ENCODE results near the gene NRL. TPM values are rescaled to one million over a fixed set of nuclear protein-coding genes. Genes with fewer than 3 reads are reported as not detected.

The NRL gene
- polyA plus RNA-seq, 3 donors: 1.1 to 1.5 (median 1.3) TPM

DNA sequence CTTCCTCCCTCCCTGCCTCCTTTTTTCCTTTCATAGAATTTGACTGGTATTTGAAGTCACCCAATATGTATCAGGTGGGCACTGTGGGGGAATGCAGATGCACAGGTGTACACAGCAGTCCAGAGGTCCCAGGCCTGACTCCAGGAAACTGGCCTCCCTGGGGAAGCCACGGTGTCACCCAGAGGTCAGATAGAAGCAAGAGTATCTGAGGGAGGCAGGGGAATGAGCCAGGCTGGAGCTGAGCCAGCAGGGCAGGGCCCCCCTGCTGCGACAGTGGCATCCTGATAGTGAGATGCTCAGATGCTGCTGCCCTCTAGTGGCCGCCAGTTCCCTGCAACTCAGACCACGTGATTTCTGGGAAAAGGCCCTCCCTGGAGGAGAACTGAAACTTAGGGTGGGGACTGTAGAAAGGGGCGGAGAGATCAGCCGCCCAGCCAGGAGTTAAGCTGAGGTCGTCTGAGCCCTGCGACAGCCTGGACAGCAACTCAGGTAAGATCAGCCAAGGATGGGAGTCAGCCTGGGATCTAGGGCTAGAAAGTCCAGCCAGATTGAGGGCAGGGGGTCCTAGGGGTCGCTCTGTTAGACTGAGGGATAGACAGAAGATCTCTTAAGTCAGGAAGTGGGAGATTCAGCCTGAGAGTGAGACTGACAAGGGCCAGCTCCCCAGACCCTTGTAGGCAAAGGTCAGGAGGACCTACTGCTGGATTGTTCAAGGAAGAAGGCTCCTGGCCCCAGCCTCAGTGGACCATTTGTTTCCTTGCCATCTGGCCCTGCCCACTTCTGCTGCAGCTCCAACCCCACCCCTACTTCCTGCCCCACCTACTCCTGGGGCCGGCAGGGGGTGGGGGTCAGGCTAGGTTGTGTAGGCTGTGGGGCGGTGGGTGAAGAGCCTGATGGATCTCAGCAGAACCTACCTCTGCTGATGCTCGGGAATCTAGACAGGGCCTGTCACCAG lies 46.4 kb upstream of the NRL start, which contains the start of gene IRF9:
Gene IRF9 (plus strand): TSS at position 416 of the 955 bp plus-strand sequence. CDS start 880 bp downstream, outside the sequence.
- WGBS (ENCODE audit: insufficient coverage): 0% methylated on average over 9 of the region's 12 CpGs
- no peaks in the 10 kb centered on the region for H3K27me3 Mint-ChIP-seq (ENCODE audit: low read depth in 3 of 3)
- Histone ChIP-seq H2AFZ (ENCODE audit: insufficient read depth, low read depth, low read length, poor library complexity, severe bottlenecking) (peak within 1 kb of the TSS; percentile 65), H3K4me1 (ENCODE audit: control insufficient read depth in 1 of 2, insufficient read depth in 2 of 2, low read length in 2 of 2) (peaks cover 41 to 65% of the 10 kb centered on the region in 2 donors), H4K20me1 (ENCODE audit: insufficient read depth, low read length) (peaks cover 42% of the 10 kb centered on the region), H3K27me3 (ENCODE audit: control insufficient read depth in 2 of 2, insufficient read depth in 2 of 2, low read length in 2 of 2) (no peaks in the 10 kb centered on the region), H3K79me2 (ENCODE audit: insufficient read depth, low read length) (peaks cover 46% of the 10 kb centered on the region), H3K4me3 (replicated peaks in 1 of 3; ENCODE audit: low read depth in 2 of 3, low read length in 3 of 3) (peak within 1 kb of the TSS; percentile 91 to 100 (median 96)), H3K4me2 (replicated peaks; ENCODE audit: extremely low read depth, low read length, poor library complexity, severe bottlenecking) (peak within 1 kb of the TSS; percentile 85), H3K9me3 (replicated peaks in 1 of 2; ENCODE audit: control insufficient read depth in 1 of 2, insufficient read depth in 1 of 2, low read length in 2 of 2) (no peaks in the 10 kb centered on the region), H3K27ac (ENCODE audit: low read depth in 1 of 2, low read length in 2 of 2) (peak within 1 kb of the TSS; percentile 76 to 100), H3K36me3 (replicated peaks in 1 of 2; ENCODE audit: control insufficient read depth in 1 of 2, insufficient read depth in 2 of 2, low read length in 2 of 2) (peaks cover 70 to 74% of the 10 kb centered on the region in 2 donors), H3K9ac (ENCODE audit: insufficient read depth, low read length, poor library complexity, severe bottlenecking) (peak within 1 kb of the TSS; percentile 94)
- intact Hi-C loops (cut with micrococcal nuclease): loop anchor here in 1 of 2 donors (2.0 kb wide), 1 partner anchor 14 kb away; the partner anchor contains the start of genes PSME2 and RNF31
- H3K4me3 Mint-ChIP-seq: peak within 1 kb of the TSS; percentile 95 to 99
- H3K27ac Mint-ChIP-seq: peak within 1 kb of the TSS; percentile 96 to 99 (median 97)
- TF ChIP-seq, protein P1, sequence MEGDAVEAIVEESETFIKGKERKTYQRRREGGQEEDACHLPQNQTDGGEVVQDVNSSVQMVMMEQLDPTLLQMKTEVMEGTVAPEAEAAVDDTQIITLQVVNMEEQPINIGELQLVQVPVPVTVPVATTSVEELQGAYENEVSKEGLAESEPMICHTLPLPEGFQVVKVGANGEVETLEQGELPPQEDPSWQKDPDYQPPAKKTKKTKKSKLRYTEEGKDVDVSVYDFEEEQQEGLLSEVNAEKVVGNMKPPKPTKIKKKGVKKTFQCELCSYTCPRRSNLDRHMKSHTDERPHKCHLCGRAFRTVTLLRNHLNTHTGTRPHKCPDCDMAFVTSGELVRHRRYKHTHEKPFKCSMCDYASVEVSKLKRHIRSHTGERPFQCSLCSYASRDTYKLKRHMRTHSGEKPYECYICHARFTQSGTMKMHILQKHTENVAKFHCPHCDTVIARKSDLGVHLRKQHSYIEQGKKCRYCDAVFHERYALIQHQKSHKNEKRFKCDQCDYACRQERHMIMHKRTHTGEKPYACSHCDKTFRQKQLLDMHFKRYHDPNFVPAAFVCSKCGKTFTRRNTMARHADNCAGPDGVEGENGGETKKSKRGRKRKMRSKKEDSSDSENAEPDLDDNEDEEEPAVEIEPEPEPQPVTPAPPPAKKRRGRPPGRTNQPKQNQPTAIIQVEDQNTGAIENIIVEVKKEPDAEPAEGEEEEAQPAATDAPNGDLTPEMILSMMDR (IDR thresholded peaks at IDR 0.05): peak; percentile 86
- DNase-seq: peak; percentile 95 to 96 (median 95)
- peaks cover 68 to 88% of the 10 kb centered on the region in 2 donors for H3K36me3 Mint-ChIP-seq
- peaks cover 52% of the 10 kb centered on the region for H3K4me1 Mint-ChIP-seq
- H3K9me3 Mint-ChIP-seq: no peaks in the 10 kb centered on the region

DNA sequence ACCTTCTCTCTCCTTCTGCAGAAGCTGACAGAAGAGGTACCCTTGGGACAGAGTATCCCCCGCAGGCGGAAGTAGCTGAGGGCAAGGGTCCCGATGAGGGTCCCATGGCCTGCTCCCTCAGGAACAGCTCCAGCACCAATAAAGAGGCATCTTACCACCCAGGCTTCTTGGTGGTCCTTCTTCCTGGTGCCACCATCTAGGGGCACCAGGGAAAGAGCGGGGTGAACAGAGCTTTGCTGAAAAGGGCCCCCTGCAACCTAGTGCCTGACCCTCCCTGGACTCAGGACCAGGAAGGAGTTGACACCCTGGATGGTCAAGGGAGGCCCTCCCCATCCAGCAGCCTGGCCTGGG lies 45.7 kb upstream of the NRL start:
- peaks cover 70 to 74% of the 10 kb centered on the region in 2 donors for H3K36me3 ChIP-seq (replicated peaks in 1 of 2; ENCODE audit: control insufficient read depth in 1 of 2, insufficient read depth in 2 of 2, low read length in 2 of 2)
- 100% methylated on average over 4 of the region's 4 CpGs for WGBS (ENCODE audit: insufficient coverage)
- TF ChIP-seq, protein P1 (IDR thresholded peaks at IDR 0.05): no peak
- no peak overlapping the region for H3K4me3 Mint-ChIP-seq
- no peaks in the 10 kb centered on the region for H3K27me3 ChIP-seq (ENCODE audit: control insufficient read depth in 2 of 2, insufficient read depth in 2 of 2, low read length in 2 of 2)
- peak overlapping the region in 1 of 3 experiments; percentile 100 for H3K4me3 ChIP-seq (replicated peaks in 1 of 3; ENCODE audit: low read depth in 2 of 3, low read length in 3 of 3)
- peak overlapping the region; percentile 94 for H3K9ac ChIP-seq (ENCODE audit: insufficient read depth, low read length, poor library complexity, severe bottlenecking)
- peak overlapping the region; percentile 76 to 100 for H3K27ac ChIP-seq (ENCODE audit: low read depth in 1 of 2, low read length in 2 of 2)
- H3K4me1 Mint-ChIP-seq: peaks cover 50% of the 10 kb centered on the region
- H3K4me2 ChIP-seq (replicated peaks; ENCODE audit: extremely low read depth, low read length, poor library complexity, severe bottlenecking): peak overlapping the region; percentile 85
- peak overlapping the region; percentile 65 for H2AFZ ChIP-seq (ENCODE audit: insufficient read depth, low read depth, low read length, poor library complexity, severe bottlenecking)
- H3K4me1 ChIP-seq (ENCODE audit: control insufficient read depth in 1 of 2, insufficient read depth in 2 of 2, low read length in 2 of 2): peaks cover 35 to 59% of the 10 kb centered on the region in 2 donors
- DNase-seq: no peak
- peak overlapping the region; percentile 96 to 99 (median 97) for H3K27ac Mint-ChIP-seq
- no peaks in the 10 kb centered on the region for H3K9me3 ChIP-seq (replicated peaks in 1 of 2; ENCODE audit: control insufficient read depth in 1 of 2, insufficient read depth in 1 of 2, low read length in 2 of 2)
- intact Hi-C loops (cut with micrococcal nuclease): loop anchor here in 1 of 2 donors (2.0 kb wide), 1 partner anchor 14 kb away; the partner anchor contains the start of genes PSME2 and RNF31
- peaks cover 35% of the 10 kb centered on the region for H4K20me1 ChIP-seq (ENCODE audit: insufficient read depth, low read length)
- peaks cover 68 to 88% of the 10 kb centered on the region in 2 donors for H3K36me3 Mint-ChIP-seq
- H3K79me2 ChIP-seq (ENCODE audit: insufficient read depth, low read length): peaks cover 43% of the 10 kb centered on the region
- H3K27me3 Mint-ChIP-seq (ENCODE audit: low read depth in 3 of 3): no peaks in the 10 kb centered on the region
- no peaks in the 10 kb centered on the region for H3K9me3 Mint-ChIP-seq

All from CD14-positive monocyte (primary cell).